AG04449 (cell line): ENCODE results near the gene SLFN11.
A peak's percentile ranks its signal among the peaks of the same experiment; 100 is the strongest.

Experiments
- CTCF ChIA-PET: fragments of 350-600 bp; formaldehyde crosslinking; extraction: SDS; loops from one replicate; lab custom pipeline; 2021; ENCODE audit warnings: antibody characterized with exemption; lab: Yijun Ruan, JAX
- POLR2A ChIA-PET: fragments of 400-600, 350-600 bp; formaldehyde crosslinking; extraction: SDS; loops from one replicate; lab custom pipeline; 2020; ENCODE audit warnings: antibody characterized with exemption, inconsistent platforms; lab: Yijun Ruan, JAX
- DNase-seq: peaks from one replicate; pipeline ENCODE4 v3.0.0-alpha.2; 2010; ENCODE audit warnings: low read depth, low spot score
- H3K4me3 ChIP-seq: 2 replicates; pipeline ENCODE4 v1.5.1; 2011; ENCODE audit warnings: low read depth, mild to moderate bottlenecking, control low read depth, low read length
- CTCF ChIP-seq: IDR thresholded peaks from one replicate; pipeline ENCODE4 v1.5.1; 2011; ENCODE audit warnings: mild to moderate bottlenecking, moderate library complexity, low read length, control low read depth, inconsistent platforms; ENCODE audit not compliant: insufficient read depth; ENCODE audit errors: missing control alignments

SLFN11 gene

DNA sequence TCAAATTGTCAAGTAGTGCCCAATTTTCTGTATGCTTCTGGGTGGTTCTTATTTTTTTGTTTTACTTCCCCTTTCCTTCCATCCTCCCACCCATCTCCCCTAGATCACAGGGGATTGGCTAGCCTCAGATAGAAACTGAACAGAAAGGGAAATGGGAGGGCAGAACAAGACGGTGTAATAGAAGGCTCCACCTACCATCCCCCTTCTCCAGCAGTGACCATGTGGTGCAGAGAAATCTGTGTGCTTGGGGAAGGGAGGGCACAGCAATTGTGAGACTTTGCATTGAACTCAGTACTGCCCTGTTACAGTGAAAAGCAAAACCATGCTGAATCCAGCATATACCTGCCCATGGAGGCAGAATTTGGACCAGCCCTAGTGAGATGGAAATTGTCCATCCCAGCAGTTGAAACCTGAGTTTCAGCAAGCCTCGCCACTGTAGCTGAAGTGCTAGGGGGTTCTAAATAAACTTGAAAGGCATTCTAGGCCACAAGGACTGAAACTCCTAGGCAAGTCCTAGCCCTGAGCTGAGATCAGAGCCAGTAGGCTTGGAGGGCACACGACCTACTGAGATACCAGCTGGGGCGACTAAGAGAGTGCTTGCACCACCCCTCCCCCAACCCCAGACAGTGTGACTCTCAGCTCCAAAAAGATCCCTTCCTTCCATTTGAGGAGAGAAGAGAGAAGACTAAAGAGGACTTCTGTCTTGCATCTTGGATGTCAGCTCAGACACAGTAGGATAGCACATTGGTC lies 5.2 kb downstream of the SLFN11 start:
- ChIA-PET POLR2A (no interaction called here), CTCF (interaction anchor here (1.4 kb wide), 1 partner anchor 55 kb away, joined by 3 read pairs; no protein-coding TSS in a partner anchor)
- H3K4me3 ChIP-seq, result no peak overlapping the region
- no peak for TF ChIP-seq CTCF
- no peak for DNase-seq

DNA sequence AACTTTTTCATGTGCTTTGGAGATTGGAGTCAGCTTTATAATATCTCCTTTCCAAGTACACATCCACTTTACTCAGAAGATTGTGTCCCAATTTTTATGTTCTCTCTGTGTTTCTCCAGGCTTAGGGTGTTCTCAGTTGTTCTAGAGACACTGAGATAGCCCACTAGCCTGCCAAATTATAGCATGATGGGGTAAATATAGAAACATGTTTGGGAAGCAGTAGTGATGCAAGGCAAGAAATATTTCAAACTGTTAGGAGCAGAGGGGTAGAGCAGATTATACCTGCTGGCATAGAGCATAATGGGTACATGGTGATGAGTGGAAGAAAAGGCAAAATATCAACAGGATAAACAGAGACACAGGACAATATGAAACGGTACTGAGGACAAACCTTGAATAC lies 12.4 kb downstream of the SLFN11 start:
- no peak overlapping the region for H3K4me3 ChIP-seq
- ChIA-PET CTCF (no interaction called here), POLR2A (no interaction called here)
- TF ChIP-seq CTCF, result no peak
- no peak for DNase-seq

DNA sequence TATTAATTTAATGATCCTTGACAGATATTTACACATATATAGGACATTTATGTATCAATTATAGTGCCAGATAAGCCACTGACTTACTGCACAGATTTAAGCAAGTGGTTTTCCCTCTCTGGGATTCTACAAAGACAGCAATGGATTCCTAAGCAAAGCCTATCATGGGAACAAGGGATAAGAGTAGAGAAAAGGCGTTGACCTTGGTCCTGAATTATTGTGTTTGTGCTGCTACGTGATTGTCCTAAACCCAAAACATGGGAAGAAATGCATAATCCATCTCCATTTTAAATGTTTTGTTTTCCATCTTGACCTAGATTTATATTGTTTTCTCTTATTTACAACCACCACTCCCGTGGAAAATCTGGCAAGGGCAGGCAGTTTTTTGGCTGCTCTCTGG lies 14.0 kb downstream of the SLFN11 start:
- ChIA-PET CTCF (no interaction called here), POLR2A (interaction anchor here (1.5 kb wide), 1 partner anchor 14 kb away, joined by 4 read pairs; the partner anchor contains the start of gene SLFN11)
- H3K4me3 ChIP-seq, result no peak overlapping the region
- no peak for TF ChIP-seq CTCF
- no peak for DNase-seq

GRCh38 chr17:35352284-35352683 lies 21.1 kb downstream of the SLFN11 start:
- POLR2A ChIA-PET, result no interaction called here
- CTCF ChIA-PET, result no interaction called here
- no peak for TF ChIP-seq CTCF
- no peak for DNase-seq
- no peak overlapping the region for H3K4me3 ChIP-seq

DNA sequence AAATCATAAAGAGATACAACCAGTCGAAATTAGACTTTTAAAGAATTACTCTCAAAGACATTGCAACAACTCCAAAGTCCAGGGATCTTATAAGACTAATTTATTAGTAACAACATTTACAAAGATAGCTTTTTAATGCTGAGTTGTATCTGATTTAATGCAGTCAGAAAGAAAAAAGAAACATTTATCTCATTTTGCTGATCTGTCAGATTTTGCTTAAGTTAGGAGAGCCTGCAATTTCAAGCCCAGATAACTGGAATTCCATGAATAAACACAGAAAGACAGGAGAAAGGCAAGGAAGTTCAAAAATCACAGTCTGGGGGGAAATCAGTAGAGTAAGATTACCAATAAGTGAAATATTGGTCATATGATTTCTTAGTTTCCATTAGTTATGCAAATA lies 22.9 kb downstream of the SLFN11 start:
- ChIA-PET CTCF (interaction anchor here (1.4 to 2.1 kb wide), 2 partner anchors 13 to 183 kb away, joined by 3 to 6 read pairs; no protein-coding TSS in a partner anchor), POLR2A (interaction anchor here (1.3 kb wide), 1 partner anchor 74 kb away, joined by 3 read pairs; no protein-coding TSS in a partner anchor)
- H3K4me3 ChIP-seq, result no peak overlapping the region
- TF ChIP-seq CTCF, result no peak
- DNase-seq, result no peak

DNA sequence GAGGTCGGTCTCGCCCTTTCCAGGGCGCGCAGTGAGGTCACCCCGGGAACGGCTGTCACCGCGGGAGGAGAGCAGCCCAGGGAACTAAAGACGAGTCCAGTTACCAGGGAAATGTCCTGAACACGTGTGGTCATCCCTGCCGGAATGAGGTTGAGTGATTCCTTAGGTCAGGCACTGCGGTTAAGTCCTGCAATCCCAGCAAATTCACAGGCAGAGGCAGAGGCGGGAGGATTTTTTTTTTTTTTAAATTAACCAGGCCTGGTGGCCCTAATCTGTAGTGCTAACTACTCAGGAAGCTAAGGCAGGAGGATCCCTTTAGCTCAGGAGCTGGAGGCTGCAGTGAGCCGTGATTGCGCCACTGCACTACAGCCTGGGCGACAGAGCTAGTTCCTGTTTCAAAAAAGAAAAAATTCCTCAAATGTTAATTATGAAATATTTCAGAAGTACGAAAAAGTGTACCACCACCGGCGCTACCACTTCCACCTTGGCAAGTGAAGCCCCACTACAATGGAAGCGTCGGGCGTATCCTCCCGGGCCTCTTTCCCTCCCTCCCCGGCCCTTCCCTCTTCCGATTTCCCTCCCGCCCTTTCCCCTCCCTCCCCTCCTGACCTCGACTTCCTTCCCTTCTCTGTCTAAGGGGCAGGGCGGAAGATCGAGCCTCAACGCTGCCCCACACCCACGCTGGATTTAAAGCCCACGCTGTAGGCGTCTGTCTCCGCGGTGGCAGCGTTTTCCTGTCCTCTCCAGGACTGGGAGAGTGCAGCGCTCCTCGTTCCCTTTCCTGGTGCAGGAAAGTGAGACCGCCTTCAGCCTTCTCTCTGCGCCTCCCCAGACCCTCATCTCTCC lies 27.3 kb downstream of the SLFN11 start:
- CTCF ChIA-PET, result interaction anchor here (1.7 to 2.1 kb wide), 2 partner anchors 34 to 188 kb away, joined by 8 to 9 read pairs; no protein-coding TSS in a partner anchor
- no peak for TF ChIP-seq CTCF
- H3K4me3 ChIP-seq, result peak overlapping the region; percentile 54
- POLR2A ChIA-PET, result interaction anchor here (2.7 kb wide), 1 partner anchor 27 kb away, joined by 11 read pairs; the partner anchor contains the start of gene SLFN11
- DNase-seq, result no peak
